ENCODE results near the gene SLX4IP. TPM values are rescaled to one million over a fixed set of nuclear protein-coding genes. Genes with fewer than 3 reads are reported as not detected.

Gene SLX4IP
- total RNA-seq, 2 donors from 2014 or later, result 4.0 to 4.6 TPM

DNA sequence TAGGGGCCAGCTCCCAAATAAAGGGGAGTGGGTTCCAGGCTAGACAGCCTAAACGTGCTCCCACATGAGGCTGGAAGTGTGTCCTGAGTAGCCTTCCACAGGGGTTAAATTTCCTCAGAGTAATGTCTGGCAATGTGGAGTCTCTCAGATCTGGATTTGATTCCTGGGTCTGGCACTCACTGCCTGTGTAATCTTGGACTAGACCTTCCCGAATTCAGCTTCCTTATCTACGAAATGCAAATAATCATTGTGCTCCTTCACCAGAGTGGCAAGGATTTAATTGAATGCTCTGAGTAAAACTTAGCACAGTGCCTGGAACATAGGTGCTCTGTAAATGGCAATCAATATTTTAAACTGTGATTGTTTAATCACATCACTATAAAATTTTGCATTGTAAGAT is 114.4 kb downstream of the SLX4IP start:
- Mint-ChIP-seq H3K36me3 (ENCODE audit: low read depth) (no peaks in the 10 kb centered on the region), H3K27ac (peak overlapping the region; percentile 59), H3K27me3 (no peaks in the 10 kb centered on the region), H3K4me1 (peaks cover 30% of the 10 kb centered on the region), H3K4me3 (no peak overlapping the region)
- DNase-seq (no peak), ATAC-seq (no peak)
- no peaks in the 10 kb centered on the region for H3K9me3 ChIP-seq (ENCODE audit: control insufficient read depth, low read length, poor library complexity, severe bottlenecking)

DNA sequence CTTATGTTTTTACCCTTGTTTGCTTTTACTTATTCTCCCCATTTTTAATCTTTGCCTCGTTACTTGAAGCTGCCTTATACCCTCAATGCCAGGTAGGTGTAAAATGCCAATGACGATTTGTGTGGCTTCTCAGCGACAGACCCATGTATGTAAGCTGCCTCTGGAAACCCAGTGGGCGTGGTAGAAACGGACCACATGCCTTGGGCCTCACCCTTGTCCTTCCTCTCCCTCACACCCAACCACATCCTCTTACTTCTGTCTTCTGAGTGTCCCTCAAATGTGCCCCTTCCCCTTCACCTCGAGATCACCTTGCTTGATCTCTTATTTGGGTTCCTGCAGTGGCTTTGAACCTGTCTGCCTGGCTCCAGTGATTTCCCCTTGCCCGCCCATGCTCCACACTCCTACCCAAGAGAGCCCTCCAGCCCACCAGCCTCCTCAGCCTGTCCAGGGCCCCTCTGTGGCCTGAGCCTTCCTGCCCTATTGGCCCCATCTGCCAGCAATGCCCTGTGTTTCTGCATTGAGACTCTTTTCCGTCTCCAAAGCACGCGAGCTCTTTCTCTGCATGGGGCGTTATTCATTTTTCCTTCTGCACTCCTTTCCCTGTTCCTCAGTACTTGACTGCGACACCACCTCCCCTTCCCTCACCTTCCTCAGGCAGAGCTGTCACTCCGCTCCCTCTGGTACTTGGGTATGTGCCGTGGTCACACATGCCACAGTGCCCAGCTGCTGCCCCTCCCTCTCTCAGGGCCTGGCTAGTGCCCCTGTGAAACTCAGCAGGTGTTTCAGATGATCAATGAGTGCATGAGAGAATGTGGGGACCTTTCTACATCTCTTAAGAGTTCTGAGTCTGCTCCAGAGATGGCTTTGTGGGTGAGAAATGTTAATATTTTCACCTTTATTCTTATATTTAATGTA is 115.4 kb downstream of the SLX4IP start:
- Mint-ChIP-seq H3K36me3 (ENCODE audit: low read depth) (no peaks in the 10 kb centered on the region), H3K27me3 (no peaks in the 10 kb centered on the region), H3K4me1 (peaks cover 30% of the 10 kb centered on the region), H3K4me3 (peak overlapping the region; percentile 41), H3K27ac (peak overlapping the region; percentile 45)
- no peaks in the 10 kb centered on the region for H3K9me3 ChIP-seq (ENCODE audit: control insufficient read depth, low read length, poor library complexity, severe bottlenecking)
- DNase-seq (no peak), ATAC-seq (no peak)

DNA sequence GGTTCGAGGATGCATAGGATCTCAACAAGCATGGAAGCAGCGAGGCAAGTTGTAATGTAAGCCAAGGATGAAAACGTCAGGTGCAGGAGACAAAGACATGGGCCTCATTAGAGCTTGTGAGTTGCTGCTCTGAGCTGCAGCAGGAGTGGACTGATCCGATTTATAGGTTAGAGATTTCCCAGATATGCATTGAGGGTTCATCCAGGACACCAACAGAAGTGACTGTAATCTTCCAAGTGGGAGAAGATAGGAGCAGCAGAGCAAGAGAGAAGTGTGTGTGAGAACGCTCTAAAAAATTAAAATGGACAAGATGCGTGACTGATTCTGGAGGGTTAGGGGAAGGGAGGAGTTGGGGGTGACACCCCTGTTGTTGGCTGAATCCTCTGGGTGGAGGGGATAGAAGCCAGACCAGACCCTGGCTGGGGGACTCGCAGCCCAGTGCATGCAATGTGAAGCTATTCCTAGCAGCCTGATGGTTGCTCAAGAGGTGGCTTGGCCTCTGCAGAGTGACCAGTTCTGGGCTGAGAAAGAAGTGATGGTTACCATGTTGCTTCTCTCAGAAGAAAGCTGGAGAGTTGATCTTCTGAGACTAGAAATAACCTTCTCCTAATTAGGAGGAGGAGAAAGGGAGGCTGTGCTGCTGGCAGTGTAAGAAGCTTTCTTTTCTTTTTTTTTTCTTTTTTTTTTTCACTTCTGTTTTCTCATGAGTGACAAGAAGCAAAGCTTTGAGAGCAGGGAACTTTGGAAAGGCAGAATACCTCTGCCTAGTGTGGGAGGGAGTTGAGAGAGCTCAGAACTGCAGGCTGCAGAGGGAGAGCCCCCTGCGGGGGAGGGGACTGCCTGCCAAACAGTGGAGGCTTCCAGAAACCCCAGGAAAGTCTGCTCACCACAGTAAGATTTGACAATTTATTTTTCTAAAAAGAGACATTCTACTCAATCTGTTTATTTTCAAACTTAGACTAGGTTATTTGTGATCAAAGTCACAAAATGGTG is 116.9 kb downstream of the SLX4IP start:
- Mint-ChIP-seq H3K36me3 (ENCODE audit: low read depth) (no peaks in the 10 kb centered on the region), H3K27ac (peak overlapping the region; percentile 14), H3K27me3 (no peaks in the 10 kb centered on the region), H3K4me1 (peaks cover 29% of the 10 kb centered on the region), H3K4me3 (no peak overlapping the region)
- DNase-seq (no peak), ATAC-seq (no peak)
- no peaks in the 10 kb centered on the region for H3K9me3 ChIP-seq (ENCODE audit: control insufficient read depth, low read length, poor library complexity, severe bottlenecking)

DNA sequence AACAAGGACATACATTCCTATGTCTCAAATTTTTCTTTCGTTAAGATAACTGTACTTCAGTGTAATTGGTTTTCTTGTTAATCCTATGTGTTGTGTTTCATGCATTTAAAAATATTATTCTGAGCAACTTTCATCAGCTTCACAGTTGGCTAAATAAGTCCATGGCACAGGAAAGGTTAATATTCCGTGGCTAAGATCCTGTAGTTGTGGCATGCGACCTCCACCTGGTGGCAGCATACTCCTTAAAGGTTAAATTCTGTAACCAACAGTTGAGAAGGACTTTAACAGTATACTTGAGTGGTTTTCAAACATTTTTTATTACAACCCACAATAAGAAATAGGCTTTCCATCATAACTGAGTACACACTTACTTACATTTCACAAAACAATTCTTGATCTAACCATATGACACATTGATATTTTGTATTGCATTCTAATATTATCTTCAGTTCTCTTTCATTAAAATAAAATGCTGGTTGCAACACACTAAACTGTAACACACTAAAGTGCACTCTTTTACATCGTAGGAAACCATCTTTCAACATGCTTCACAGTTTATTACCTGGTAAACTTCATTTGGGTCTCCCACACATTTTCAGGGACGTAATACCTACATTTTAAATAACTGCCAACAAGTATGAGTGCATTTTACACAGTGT is 118.3 kb downstream of the SLX4IP start:
- DNase-seq (no peak), ATAC-seq (peak; percentile 45)
- Mint-ChIP-seq H3K27me3 (no peaks in the 10 kb centered on the region), H3K4me3 (no peak overlapping the region), H3K4me1 (peaks cover 23% of the 10 kb centered on the region), H3K36me3 (ENCODE audit: low read depth) (peaks cover 2% of the 10 kb centered on the region), H3K27ac (no peak overlapping the region)
- H3K9me3 ChIP-seq (ENCODE audit: control insufficient read depth, low read length, poor library complexity, severe bottlenecking), result no peaks in the 10 kb centered on the region

DNA sequence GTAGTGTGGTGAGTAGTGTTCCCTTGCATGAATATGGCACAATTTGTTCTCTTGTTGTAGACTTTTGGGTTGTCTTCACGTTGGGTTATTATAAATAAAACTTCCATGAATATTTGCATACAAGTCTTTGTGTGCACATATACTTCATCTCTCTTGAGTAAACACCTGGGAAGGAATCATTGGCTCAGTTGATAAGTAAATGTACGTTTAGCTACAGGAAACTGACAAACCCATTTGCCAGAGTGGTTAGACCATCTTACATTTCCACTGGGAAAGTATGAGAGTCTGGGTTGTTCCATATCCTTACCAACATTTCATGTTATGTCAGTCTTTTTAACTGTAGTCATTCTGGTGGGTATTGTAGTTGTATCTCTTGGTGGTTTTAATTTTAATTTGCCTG is 119.2 kb downstream of the SLX4IP start:
- no peak overlapping the region for H3K4me3 Mint-ChIP-seq
- no peak for DNase-seq
- H3K27me3 Mint-ChIP-seq, result no peaks in the 10 kb centered on the region
- no peaks in the 10 kb centered on the region for H3K9me3 ChIP-seq (ENCODE audit: control insufficient read depth, low read length, poor library complexity, severe bottlenecking)
- no peak for ATAC-seq
- H3K36me3 Mint-ChIP-seq (ENCODE audit: low read depth), result peaks cover 2% of the 10 kb centered on the region
- peaks cover 20% of the 10 kb centered on the region for H3K4me1 Mint-ChIP-seq
- no peak overlapping the region for H3K27ac Mint-ChIP-seq

DNA sequence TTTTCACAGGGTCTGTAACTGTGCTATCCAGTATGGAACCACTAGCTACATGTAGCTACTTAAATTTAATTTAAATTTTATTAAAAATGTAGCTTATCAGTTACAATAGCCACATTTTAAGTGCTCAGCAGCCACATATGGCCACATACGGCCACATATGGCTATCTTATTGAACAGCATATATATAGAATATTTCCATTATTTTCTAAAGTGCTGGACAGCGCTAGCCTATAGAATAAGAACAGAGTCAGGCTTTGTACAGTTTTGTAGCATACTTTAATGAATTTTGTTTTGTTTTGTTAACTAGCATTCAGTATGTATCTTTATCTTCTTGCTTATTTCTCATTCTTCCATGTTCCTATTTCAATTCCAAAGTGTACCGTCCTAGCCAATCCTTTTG is 120.3 kb downstream of the SLX4IP start:
- Mint-ChIP-seq H3K4me3 (no peak overlapping the region), H3K36me3 (ENCODE audit: low read depth) (peaks cover 2% of the 10 kb centered on the region), H3K27me3 (no peaks in the 10 kb centered on the region), H3K4me1 (peaks cover 16% of the 10 kb centered on the region), H3K27ac (no peak overlapping the region)
- H3K9me3 ChIP-seq (ENCODE audit: control insufficient read depth, low read length, poor library complexity, severe bottlenecking), result no peaks in the 10 kb centered on the region
- DNase-seq, result no peak
- ATAC-seq, result no peak

DNA sequence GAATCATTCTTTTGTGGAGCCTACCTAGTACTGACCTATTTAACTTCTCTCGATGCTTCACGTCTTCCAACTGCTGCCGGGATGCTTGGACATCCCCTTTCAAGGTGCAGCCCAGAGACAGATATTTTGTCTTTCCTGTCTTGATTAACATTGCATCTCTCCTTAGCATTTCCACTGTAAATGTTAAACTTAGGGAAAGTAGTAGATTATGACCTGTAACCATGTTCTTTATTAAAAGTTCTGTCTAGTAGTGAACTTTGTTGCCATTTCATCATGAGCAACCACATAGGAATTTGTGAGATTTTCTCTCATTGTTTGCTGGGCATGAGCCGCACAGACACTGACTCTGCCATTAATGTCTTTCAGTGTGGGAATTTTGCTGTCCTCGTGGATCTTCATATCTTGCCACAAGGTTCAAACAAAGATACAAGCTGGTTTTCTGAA is 120.8 kb downstream of the SLX4IP start:
- H3K4me1 Mint-ChIP-seq, result peaks cover 12% of the 10 kb centered on the region
- ATAC-seq, result no peak
- H3K4me3 Mint-ChIP-seq, result no peak overlapping the region
- H3K27ac Mint-ChIP-seq, result no peak overlapping the region
- no peaks in the 10 kb centered on the region for H3K9me3 ChIP-seq (ENCODE audit: control insufficient read depth, low read length, poor library complexity, severe bottlenecking)
- no peak for DNase-seq
- H3K36me3 Mint-ChIP-seq (ENCODE audit: low read depth), result peaks cover 2% of the 10 kb centered on the region
- H3K27me3 Mint-ChIP-seq, result no peaks in the 10 kb centered on the region

DNA sequence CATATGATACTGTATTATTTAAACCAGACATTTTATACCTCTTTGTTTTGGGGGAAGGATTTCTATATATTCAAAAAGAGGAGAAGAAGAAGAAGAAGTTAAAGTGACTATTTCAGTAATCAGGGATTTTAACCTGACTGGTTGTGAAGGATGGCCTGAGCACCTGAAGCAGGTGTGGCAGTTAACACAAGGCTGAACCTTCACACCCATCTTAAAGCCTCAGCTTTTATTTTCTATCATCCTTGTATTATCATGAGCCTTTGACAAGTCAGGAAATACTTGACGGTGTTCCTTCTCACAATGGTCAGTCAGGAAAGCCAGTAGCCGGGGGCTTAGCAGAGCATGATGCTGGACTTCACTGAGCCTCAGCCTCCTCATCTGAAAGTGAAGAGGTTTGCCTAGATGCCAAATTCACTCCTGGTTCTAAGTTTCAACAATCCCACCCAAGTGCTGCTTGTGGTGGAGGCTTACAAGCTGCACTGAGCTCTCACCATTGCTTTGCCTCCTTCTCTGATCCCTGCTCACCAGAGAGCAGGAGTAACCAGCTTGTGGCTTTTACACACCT is 121.5 kb downstream of the SLX4IP start:
- no peaks in the 10 kb centered on the region for H3K9me3 ChIP-seq (ENCODE audit: control insufficient read depth, low read length, poor library complexity, severe bottlenecking)
- Mint-ChIP-seq H3K36me3 (ENCODE audit: low read depth) (peaks cover 5% of the 10 kb centered on the region), H3K4me1 (peaks cover 7% of the 10 kb centered on the region), H3K27me3 (no peaks in the 10 kb centered on the region), H3K27ac (no peak overlapping the region), H3K4me3 (no peak overlapping the region)
- DNase-seq (no peak), ATAC-seq (no peak)

DNA sequence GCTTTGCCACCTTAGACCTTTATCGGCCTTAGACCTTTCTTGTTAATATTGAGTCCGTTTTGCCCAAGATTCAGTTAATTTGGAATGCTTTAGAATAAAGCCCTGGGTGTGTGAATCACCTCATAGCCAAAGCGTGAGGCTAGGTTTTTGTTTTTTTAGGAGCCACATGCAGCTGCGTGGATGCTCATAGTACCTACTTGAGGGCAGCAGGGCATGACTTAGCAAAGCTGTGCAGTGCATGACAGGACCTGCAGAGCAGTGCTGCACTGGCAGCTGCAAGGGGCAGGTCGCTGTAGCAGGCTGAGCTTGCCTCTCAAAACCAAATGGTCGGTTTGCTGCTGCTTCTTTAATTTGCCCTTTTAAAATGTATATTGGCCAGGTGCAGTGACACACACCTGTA is 122.6 kb downstream of the SLX4IP start:
- Mint-ChIP-seq H3K27me3 (no peaks in the 10 kb centered on the region), H3K4me3 (no peak overlapping the region), H3K36me3 (ENCODE audit: low read depth) (peaks cover 6% of the 10 kb centered on the region)

DNA sequence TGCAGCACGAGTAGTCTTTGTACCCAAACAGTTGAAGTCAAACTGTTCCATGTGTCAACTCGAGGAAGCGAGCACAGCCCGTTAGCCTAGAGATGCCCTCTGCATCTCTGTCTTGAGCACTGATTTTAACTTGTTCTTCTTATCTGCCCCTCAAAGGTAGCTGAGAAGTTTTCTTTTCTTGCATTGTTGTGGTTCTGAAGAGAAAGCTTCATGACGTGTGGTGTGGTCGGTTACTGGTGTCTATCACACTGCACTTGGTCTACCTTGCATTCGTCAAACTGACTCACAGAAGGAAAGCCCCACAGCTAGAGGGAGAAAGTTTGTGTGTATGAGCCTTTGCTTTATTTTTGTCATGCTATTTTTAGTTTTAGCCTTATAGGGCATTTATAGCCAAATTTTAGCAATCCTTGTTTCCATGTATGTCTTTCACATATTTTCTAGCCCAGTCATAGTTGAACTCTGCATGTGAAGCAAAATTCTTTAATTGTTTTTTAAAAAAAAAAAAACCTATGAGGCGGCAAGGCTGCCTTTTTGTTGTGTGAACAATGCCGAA is 123.6 kb downstream of the SLX4IP start:
- Mint-ChIP-seq H3K4me3 (no peak overlapping the region), H3K4me1 (peaks cover 11% of the 10 kb centered on the region), H3K27ac (peak overlapping the region; percentile 45), H3K36me3 (ENCODE audit: low read depth) (peaks cover 9% of the 10 kb centered on the region), H3K27me3 (no peaks in the 10 kb centered on the region)
- ATAC-seq (peak; percentile 93), DNase-seq (no peak)
- H3K9me3 ChIP-seq (ENCODE audit: control insufficient read depth, low read length, poor library complexity, severe bottlenecking), result no peaks in the 10 kb centered on the region

More for the DNA sequence above, 122.6 kb downstream of the SLX4IP start:
- ATAC-seq (no peak), DNase-seq (no peak)
- H3K4me1 Mint-ChIP-seq, result peaks cover 5% of the 10 kb centered on the region
- no peak overlapping the region for H3K27ac Mint-ChIP-seq
- no peaks in the 10 kb centered on the region for H3K9me3 ChIP-seq (ENCODE audit: control insufficient read depth, low read length, poor library complexity, severe bottlenecking)

DNA sequence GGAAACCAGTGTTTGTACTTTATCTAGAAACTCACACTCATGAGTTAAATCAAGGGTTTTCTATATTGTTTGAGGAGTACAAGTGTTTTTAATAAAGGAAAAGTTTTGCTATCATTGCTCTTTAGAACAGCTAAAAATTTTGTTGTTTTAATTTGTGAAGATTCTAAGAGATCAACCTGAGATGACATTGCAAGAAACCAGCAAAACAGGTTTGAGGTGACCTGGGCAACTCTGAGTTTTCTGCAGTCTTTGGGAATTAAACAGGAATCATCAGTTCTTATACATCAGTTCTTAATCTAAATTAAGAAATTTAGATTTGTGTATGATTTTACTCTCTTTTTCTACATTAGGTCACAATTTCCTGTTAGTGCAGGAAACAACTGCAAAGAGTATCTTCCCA is 124.2 kb downstream of the SLX4IP start:
- no peak for DNase-seq
- H3K4me3 Mint-ChIP-seq, result no peak overlapping the region
- H3K27ac Mint-ChIP-seq, result peak overlapping the region; percentile 45
- H3K9me3 ChIP-seq (ENCODE audit: control insufficient read depth, low read length, poor library complexity, severe bottlenecking), result no peaks in the 10 kb centered on the region
- H3K36me3 Mint-ChIP-seq (ENCODE audit: low read depth), result peaks cover 9% of the 10 kb centered on the region
- no peak for ATAC-seq
- H3K27me3 Mint-ChIP-seq, result no peaks in the 10 kb centered on the region
- H3K4me1 Mint-ChIP-seq, result peaks cover 16% of the 10 kb centered on the region

DNA sequence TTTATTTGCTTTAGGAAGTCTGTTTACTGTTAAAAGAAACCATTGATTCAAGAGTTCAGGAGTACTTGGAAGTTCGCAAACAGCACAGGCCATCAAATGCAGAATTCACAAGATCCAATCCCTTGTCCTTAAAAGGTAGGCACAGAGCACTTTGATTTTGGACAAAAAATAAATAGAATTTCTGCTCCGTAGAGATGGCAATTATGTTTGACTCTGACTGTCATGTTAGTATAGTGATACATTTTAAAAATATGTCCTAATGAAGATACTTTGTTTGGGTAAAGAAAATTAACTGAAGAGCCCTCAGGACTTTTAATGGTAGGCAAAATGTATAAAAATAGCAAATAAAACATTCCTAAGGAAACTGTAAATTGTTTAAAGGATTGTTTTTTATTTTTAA is 125.6 kb downstream of the SLX4IP start:
- no peaks in the 10 kb centered on the region for H3K9me3 ChIP-seq (ENCODE audit: control insufficient read depth, low read length, poor library complexity, severe bottlenecking)
- ATAC-seq (no peak), DNase-seq (no peak)
- H3K27ac Mint-ChIP-seq, result no peak overlapping the region
- no peaks in the 10 kb centered on the region for H3K27me3 Mint-ChIP-seq
- peaks cover 18% of the 10 kb centered on the region for H3K4me1 Mint-ChIP-seq
- H3K4me3 Mint-ChIP-seq, result no peak overlapping the region
- peaks cover 9% of the 10 kb centered on the region for H3K36me3 Mint-ChIP-seq (ENCODE audit: low read depth)

All from T-helper 17 cell (primary cell).